ENCODE measurements around the gene NMD3.

DNA sequence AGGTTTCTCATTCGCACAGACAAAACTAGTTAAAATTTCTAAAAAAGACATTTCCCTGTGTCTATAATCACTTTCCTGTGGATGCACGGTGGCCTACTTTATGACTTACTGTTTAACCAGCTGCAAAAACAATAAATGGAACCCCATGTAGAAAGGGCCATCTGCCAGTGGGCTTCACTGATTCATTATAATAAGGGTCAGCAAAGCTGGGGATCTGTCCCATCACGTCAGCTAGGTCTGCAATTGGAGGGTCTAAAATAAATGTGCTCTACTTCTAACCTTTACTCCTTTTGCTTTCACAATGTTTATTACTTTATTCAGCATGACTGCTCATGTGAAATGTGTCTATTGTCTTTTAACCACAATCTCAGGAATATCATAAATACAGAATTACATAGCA is 43.1 kb upstream of the NMD3 start:
- TF ChIP-seq, protein P1, sequence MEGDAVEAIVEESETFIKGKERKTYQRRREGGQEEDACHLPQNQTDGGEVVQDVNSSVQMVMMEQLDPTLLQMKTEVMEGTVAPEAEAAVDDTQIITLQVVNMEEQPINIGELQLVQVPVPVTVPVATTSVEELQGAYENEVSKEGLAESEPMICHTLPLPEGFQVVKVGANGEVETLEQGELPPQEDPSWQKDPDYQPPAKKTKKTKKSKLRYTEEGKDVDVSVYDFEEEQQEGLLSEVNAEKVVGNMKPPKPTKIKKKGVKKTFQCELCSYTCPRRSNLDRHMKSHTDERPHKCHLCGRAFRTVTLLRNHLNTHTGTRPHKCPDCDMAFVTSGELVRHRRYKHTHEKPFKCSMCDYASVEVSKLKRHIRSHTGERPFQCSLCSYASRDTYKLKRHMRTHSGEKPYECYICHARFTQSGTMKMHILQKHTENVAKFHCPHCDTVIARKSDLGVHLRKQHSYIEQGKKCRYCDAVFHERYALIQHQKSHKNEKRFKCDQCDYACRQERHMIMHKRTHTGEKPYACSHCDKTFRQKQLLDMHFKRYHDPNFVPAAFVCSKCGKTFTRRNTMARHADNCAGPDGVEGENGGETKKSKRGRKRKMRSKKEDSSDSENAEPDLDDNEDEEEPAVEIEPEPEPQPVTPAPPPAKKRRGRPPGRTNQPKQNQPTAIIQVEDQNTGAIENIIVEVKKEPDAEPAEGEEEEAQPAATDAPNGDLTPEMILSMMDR (IDR thresholded peaks at IDR 0.05): no peak
- no peak for TF ChIP-seq POLR2A (IDR thresholded peaks at IDR 0.05)

Data from heart left ventricle (tissue), 13 donors.